NCI-H2196 (cell line): Measurements from ENCODE around the gene SLC44A2.
A peak's percentile ranks its signal among the peaks of the same experiment; 100 is the strongest.

Experiments used
- DNase-seq: peaks from one replicate; lab custom pipeline; 2025; ENCODE audit not compliant: unreplicated experiment; lab: John Stamatoyannopoulos, UW

The SLC44A2 gene

DNA sequence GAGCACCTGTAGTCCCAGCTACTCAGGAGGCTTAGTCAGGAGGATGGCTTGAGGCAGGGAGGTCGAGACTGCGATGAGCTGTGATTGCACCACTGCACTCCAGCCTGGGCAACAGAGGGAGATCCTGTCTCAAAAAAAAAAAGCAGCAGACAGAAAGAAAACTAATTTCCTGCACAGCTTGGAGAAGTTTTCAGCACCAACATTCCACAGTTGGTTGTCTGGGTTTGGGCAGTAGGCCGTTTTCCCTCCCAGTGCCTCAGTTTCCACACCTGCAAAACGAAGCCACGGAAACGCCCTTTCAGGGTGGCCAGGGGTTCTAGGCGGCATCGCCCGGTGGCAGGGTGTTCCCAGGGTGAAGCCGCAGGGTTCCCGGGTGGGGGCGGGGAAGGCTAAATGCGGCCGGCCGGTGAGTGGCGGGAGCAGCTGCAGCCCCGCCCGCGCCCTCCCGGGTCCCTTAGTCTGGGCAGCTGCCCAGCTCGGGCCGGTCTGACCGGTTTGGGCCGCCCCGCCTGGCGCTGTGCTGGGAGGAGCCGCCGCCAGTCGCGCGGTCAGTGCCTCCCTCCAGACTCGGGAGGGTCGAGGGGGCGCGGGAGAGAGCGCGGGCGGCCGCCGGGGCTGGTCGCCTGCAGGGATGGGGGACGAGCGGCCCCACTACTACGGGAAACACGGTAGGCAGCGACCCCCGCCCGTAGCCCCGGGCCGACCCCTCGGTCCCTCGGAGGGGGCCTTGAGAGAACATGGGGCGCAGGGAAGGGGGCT, at the start of gene SLC44A2:
SLC44A2 (plus strand) TSS at position 551 of the 759 bp plus-strand sequence; CDS start at position 632, 81 bp downstream.
- peak; percentile 92 for DNase-seq

- DNase-seq: no peak
Measured at GRCh38 chr19:10577951-10578350, 47.4 kb upstream of the SLC44A2 start.

- DNase-seq: peak; percentile 92
Measured at GRCh38 chr19:10580979-10581631, 44.2 kb upstream of the SLC44A2 start.

DNA sequence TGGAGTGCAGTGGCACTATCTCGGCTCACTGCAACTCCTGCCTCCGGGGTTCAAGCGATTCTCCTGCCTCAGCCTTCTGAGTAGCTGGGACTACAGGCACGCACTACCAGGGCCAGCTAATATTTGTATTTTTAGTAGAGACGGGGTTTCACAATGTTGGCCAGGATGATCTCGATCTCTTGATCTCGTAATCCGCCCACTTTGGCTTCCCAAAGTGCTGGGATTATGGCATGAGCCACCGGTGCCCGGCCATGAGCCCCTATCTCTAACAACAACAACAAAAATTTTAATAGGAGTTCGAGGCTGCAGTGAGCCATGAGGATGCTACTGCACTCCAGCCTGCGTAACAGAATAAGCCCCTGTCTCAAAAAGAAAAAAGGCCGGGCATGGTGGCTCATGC, 43.3 kb upstream of the SLC44A2 start:
- no peak for DNase-seq

GRCh38 chr19:10583036-10583776, 42.1 kb upstream of the SLC44A2 start:
- DNase-seq: no peak

DNA sequence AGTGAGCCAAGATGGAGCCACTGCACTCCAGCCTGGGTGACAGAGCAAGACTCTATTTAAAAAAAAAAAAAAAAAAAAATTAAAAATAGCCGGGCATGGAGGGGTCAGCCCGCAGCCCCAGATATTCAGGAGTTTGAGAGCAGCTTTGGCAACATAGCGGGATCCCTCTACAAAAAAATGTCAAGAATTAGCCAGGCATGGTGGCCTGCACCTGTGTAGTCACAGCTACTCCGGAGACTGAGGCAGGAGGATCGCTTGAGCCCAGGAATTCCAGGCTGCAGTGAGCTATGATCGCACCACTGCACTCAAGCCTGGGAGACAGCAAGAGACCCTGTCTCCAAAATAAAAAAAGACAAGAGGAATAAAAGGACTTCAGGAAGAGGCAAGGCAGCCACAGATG, 39.0 kb upstream of the SLC44A2 start:
- no peak for DNase-seq

- no peak for DNase-seq
Measured at GRCh38 chr19:10587022-10587838, 38.1 kb upstream of the SLC44A2 start, which contains the start of gene AP1M2. Gene AP1M2 (minus strand): TSS chr19:10587312. CDS start chr19:10587231, 81 bp downstream.

DNA sequence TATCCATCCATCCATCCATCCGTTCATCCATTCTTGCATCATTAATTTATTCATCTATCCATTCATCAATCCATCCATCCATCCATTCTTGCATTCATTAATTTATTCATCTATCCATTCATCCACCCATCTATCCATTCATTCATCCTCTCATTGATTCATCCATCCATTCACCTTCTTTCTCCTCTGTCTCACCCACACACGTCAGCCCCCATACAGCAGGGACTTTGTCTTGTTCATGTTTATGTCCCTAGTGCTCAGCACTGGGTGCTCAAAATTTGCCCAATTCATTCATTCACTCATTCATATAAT, 37.6 kb upstream of the SLC44A2 start:
- no peak for DNase-seq

DNA sequence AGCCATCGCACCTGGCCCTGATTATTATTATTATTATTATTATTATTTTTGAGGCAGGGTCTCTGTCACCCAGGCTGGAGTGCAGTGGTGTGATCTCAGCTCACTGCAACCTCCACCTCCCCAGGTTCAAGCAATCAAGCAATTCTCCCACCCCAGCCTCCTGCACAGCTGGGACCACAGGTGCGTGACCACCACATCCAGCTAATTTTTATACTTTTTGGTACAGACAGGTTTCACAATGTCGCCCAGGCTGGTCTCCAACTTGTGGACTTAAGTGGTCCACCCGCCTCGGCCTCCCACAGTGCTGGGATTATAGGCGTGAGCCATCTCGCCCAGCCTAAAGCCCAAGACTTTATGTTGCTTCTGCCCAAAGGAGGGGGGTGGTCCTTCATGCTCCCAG, 32.2 kb upstream of the SLC44A2 start:
- DNase-seq: no peak

DNA sequence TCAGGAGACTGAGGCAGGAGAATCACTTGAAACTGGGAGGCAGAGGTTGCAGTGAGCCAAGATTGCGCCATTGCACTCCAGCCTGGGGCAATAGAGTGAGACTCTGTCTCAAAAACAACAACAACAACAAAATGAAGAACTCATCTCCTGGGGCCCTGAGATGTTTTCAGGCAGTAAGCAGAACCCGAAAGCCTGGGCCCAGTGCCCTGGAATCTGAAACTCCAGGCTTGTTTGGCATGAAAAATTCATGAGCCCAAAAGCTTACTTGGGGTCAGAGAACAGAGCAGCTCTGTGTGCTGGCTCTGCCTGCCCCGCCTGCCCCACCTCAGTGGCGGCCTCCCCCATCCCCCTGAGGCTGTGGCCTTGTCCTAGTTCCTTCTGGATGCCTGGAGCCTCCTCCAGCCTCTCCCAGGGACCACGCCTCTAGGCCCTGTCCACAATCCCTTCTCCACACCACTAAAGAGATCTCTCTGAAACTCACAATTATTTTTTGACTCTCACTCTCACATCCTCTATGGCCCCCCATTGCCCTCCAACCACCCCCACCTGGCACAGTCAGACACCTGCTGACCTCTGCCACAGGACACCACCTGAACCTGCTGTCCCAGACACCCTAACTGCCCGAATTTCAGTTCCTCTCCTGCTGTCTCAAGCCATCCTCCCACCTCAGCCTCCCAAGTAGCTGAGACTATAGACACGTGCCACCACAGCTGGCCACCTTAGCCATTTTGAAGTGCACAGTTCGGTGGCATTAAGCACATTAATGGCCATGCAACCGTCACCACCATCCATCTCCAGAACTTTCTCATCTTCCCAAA, 31.3 kb upstream of the SLC44A2 start:
- DNase-seq: no peak

DNA sequence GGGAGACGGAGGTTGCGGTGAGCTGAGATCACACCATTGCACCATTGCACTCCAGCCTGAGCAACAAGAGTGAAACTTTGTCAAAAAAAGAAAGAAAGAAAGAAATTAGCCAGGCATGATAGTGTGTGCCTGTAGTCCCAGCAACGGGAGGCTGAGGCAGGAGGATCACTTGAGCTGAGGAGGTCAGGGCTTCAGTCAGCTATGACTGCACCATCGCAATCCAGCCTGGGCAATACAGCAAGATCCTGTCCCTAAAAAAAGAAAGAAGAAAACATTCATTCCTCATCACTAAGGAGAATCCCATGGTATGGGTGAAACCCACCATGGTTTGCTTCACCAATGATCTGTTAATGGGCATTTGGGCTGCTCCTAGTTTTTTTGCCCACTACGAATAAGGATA, 25.2 kb upstream of the SLC44A2 start:
- DNase-seq: no peak

- DNase-seq: no peak
Measured at GRCh38 chr19:10601999-10602329, 23.4 kb upstream of the SLC44A2 start.

DNA sequence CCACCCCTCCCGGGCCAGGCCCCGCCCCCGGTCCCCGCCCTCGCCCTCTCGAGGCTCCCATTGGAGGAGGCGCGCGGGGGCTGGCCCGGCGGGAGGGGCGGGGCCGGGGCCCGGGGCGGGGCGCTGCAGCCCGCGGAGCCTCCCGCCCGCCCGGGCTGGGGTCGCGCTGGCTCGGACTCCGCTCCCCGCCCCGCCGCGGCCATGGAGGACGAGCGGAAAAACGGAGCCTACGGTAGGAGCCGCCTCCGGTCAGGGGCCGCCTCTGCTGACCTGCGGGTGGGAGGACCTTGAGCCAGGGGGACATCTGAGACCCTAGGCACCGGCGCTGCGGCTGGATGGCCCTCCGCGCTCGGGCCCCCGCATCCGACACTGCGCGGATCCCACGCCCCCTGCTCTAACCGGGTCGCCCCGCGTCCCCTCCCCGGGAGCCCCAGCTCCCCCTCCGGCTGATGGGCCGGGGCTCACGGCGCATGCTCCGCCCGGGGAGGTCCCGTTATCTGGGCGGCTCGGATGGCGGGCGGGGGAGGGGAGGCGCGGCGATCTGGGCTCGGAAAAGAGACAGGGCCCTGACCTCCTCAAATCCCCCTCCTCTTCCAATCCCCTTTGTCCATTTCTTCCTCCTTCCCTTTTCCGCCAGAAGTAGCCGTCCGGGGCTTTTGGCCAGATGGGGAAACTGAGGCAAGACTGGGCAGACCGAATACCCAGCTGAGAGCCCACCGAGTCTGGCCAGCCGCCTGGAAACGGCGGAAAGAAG, 22.8 kb upstream of the SLC44A2 start:
- DNase-seq: peak; percentile 79

GRCh38 chr19:10603084-10603872, 22.1 kb upstream of the SLC44A2 start:
- DNase-seq: no peak

DNA sequence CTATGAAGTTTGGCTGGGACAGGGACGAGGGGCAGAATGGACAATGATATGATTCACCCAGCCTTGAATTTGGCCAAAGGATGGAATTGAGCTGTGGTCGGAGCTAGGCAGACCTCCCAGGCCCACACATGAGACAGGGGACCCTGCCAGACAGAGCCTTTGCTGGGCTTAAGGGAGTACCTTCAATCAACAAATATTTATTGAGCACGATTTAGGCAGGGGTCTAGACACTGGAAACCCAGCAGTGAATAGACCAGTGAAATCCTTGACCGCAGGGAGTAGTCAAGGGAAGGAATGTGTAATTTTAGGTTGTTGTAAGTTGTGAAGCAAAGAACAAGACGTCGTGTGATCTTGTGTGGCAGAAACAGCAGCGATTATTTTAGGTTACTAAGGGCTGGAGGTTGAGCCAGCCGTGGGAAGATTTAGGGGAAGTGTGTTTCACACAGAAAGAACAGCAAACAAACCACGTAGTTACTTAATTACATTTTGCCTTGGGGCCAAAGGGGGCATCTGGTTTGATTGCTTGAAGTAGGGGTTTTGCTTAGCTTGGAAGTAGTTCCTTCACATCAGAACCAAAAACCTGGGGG, 21.4 kb upstream of the SLC44A2 start:
- no peak for DNase-seq

DNA sequence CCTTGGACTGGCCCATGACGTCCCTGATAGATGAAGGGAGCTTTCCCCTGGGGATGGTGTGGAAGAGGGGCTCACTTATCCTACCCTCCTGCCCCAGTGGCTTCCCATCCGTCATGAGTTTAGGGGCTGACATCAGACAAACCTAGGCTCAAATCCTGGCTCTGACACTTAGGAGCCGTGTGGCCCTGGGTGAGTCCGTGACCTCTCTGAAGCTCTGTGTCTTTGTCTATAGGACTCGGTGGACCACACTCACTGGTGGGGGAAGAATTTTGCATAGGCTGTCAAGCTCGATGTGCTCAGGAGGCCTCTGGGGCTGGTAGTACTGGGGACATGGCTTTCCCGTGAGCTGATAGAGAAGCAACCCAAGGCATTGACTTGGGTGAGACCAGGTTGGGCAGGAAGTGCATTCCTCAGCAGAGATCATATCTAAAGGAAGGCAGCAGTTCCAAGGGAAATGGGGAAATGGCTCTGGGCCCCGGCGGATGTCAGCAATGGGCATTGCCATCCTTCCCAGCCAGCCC, 20.8 kb upstream of the SLC44A2 start:
- no peak for DNase-seq

DNA sequence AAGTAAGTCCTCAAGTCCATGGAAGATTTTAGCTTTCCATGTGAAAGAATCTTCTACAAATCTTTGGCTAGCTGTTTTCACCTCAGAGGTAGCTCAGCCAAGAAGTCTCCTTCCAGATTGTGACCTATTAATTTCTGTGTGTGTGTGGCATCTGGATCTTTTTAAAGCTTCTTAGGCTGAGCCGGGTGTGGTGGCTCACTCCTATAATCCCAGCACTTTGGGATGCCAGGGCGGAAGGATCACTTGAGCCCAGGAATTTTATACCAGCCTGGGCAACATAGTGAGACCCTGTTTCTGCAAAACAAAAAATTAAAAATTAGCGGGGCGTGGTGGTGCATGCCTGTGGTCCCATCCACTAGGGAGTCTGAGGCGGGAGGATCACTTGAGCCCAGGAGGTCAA, 13.4 kb upstream of the SLC44A2 start:
- DNase-seq: no peak

DNA sequence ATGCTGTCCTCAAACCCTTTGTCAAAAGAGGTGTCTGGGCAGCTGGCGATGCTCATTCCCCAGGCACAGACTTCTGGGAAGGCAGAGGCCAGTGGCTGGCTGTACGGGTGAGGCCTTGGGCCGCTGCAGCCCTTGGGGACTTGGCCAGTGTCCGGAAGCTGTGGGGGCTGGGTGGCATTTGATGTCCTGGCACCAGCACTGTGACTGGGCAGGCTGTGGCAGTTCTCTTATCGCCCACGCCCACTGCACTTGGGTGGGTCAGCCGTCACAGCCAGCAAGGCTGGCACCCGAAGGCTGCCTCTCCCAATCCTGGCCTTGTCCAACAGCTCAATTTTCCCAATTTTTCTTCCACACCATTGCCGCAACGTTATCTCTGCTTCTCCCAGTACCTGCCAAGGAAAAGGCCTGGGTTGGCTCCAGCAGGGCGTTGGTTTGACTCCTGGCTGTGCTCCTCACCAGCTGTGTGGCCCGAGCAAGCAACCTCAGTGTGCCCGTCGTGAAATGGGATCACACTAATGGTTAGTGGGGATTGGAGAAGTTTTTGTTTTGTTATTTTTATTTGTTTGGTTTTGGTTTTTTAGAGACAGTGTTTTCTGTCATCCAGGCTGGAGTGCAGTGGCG, 12.7 kb upstream of the SLC44A2 start:
- DNase-seq: no peak
